Measurements from ENCODE around the gene UBE2L3. TPM values are rescaled to one million over a fixed set of nuclear protein-coding genes. Genes with fewer than 3 reads are reported as not detected.
"Not testable (repeated sequence)": the region's sequence is repeated elsewhere in the genome, so short reads cannot be mapped to it uniquely, and the experiment has no call there.

The UBE2L3 gene
- total and polyA plus RNA-seq, 10 of the 15 experiments (the other 5 are each of a cell fraction or from before 2014, with no cell fraction given) = 55.7 to 168 (median 113) TPM

DNA sequence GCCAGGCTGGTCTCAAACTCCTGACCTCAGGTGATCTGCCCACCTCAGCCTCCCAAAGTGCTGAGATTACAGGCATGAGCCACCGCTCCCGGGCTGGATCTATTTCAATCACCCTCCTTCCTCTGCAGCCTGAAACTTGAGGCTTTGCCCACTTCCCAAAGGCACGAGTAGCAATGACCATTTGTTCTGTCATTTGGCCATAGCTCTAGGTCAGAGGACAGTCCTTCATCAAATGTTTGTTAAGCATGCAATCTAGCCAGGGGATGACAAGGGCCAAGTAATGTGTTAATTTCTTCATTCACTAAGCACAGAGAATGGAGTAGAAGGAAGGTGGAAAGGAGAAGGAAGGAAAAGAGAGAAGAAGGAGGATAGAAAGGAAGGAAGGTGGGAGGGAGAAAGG is 6.9 kb upstream of the UBE2L3 start:
- H3K4me3 ChIP-seq; H3K27me3 ChIP-seq (replicated peaks in 1 of 2; ENCODE audit: control insufficient read depth in 2 of 2, insufficient read depth in 2 of 2, low read length in 1 of 2); H2AFZ ChIP-seq (ENCODE audit: control insufficient read depth, low read depth, low read length); in situ Hi-C loops (cut with MboI); H3K4me2 ChIP-seq (ENCODE audit: control insufficient read depth, insufficient read depth); DNase-seq (ENCODE audit: low read depth, low spot score); H3K9ac ChIP-seq (ENCODE audit: control insufficient read depth, insufficient read depth, low read length); H3K79me2 ChIP-seq (ENCODE audit: control insufficient read depth, insufficient read depth, low read length); FAIRE-seq; BruUV-seq (replicated peaks); H3K27ac ChIP-seq (ENCODE audit: control insufficient read depth, insufficient read depth); RAD21 ChIA-PET (ENCODE audit: unreplicated experiment); ATAC-seq; SMC1A ChIA-PET (ENCODE audit: uncharacterized antibody, unreplicated experiment); H4K20me1 ChIP-seq (ENCODE audit: control insufficient read depth, insufficient read depth); H3K9me3 ChIP-seq (replicated peaks; ENCODE audit: control insufficient read depth, insufficient read depth, low read length); H3K4me1 ChIP-seq (ENCODE audit: control insufficient read depth, insufficient read depth, low read length); CTCF ChIA-PET; intact Hi-C loops (cut with micrococcal nuclease; ENCODE audit: unreplicated experiment); H3K36me3 ChIP-seq (ENCODE audit: control insufficient read depth in 2 of 2, insufficient read depth in 2 of 2, low read length in 1 of 2): not testable (repeated sequence)
- WGBS (ENCODE audit: insufficient coverage, insufficient replicate concordance, low lambda C conversion rate, missing lambda C conversion rate) = no CpG with 5 or more reads among the region's 3 CpGs
- POLR2A ChIA-PET = interaction anchor here (0.6 kb wide), 1 partner anchor 47 kb away, joined by 4 read pairs; no protein-coding TSS in a partner anchor

- POLR2A ChIA-PET = interaction anchor here (0.5 kb wide), 1 partner anchor 84 kb away, joined by 4 read pairs; no protein-coding TSS in a partner anchor
Measured at GRCh38 chr22:21563912-21564311, 3.6 kb upstream of the UBE2L3 start.

More at GRCh38 chr22:21563912-21564311, 3.6 kb upstream of the UBE2L3 start:
- Histone ChIP-seq H3K9ac (ENCODE audit: control insufficient read depth, insufficient read depth, low read length) (no peak overlapping the region), H3K27me3 (replicated peaks in 1 of 2; ENCODE audit: control insufficient read depth in 2 of 2, insufficient read depth in 2 of 2, low read length in 1 of 2) (no peaks in the 10 kb centered on the region), H3K36me3 (ENCODE audit: control insufficient read depth in 2 of 2, insufficient read depth in 2 of 2, low read length in 1 of 2) (no peaks in the 10 kb centered on the region), H2AFZ (ENCODE audit: control insufficient read depth, low read depth, low read length) (no peak overlapping the region), H3K4me1 (ENCODE audit: control insufficient read depth, insufficient read depth, low read length) (no peaks in the 10 kb centered on the region), H3K4me3 (no peak overlapping the region), H3K79me2 (ENCODE audit: control insufficient read depth, insufficient read depth, low read length) (peaks cover 16% of the 10 kb centered on the region), H3K27ac (ENCODE audit: control insufficient read depth, insufficient read depth) (no peak overlapping the region), H3K4me2 (ENCODE audit: control insufficient read depth, insufficient read depth) (no peak overlapping the region), H3K9me3 (replicated peaks; ENCODE audit: control insufficient read depth, insufficient read depth, low read length) (no peaks in the 10 kb centered on the region), H4K20me1 (ENCODE audit: control insufficient read depth, insufficient read depth) (no peaks in the 10 kb centered on the region)
- ChIA-PET RAD21 (ENCODE audit: unreplicated experiment) (no interaction called here), SMC1A (ENCODE audit: uncharacterized antibody, unreplicated experiment) (no interaction called here), CTCF (interaction anchor here (0.6 kb wide), 1 partner anchor 71 kb away, joined by 3 read pairs; no protein-coding TSS in a partner anchor)
- DNase-seq (ENCODE audit: low read depth, low spot score) (no peak), ATAC-seq (no peak), FAIRE-seq (no peak)
- 68% methylated on average over 6 of the region's 8 CpGs for WGBS (ENCODE audit: insufficient coverage, insufficient replicate concordance, low lambda C conversion rate, missing lambda C conversion rate)
- intact Hi-C loops (cut with micrococcal nuclease; ENCODE audit: unreplicated experiment) (no loop called here), in situ Hi-C loops (cut with MboI) (no loop called here)
- BruUV-seq (replicated peaks) = no TSS peak
- TF ChIP-seq ZNF217 (IDR thresholded peaks at IDR 0.05) (no peak), CHD1 (IDR thresholded peaks at IDR 0.05; ENCODE audit: low read depth, low read length) (no peak), CBX3 (IDR thresholded peaks at IDR 0.05; ENCODE audit: borderline replicate concordance, low read depth) (no peak)
